ENCODE data around the gene GAS2L1. TPM values are rescaled to one million over a fixed set of nuclear protein-coding genes. Genes with fewer than 3 reads are reported as not detected.

GAS2L1 gene
- polyA plus RNA-seq, 3 donors from 2014 or later, result 0.26 to 1.2 TPM; not detected in 1

DNA sequence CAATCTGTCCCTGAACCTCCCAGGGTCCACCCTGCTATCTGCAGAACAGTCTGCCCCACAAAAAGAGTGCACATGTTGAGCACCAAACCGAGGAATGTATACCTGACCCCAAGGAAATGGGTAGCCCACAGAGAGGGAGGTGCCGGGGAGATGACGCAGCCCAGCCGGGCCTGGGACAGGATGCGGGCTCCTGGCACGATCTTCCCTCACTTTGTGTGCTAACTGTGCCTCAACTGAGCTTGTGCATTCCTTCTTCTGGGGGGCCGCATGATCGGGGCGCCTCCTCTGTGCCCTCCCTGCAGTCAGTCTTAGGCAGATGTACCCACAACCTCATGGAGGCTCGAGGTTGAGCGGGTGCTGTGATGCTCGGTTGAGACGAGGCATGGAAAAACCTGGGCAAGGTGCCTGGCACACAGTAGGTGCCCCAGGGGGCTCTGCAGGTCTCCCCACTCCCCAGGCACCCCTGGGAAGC, 2.4 kb downstream of the GAS2L1 start:
- Mint-ChIP-seq H3K4me1 (peaks cover 9 to 18% of the 10 kb centered on the region in 2 donors), H3K4me3 (peak overlapping the region in 3 of 5 donors; percentile 18 to 41 (median 30)), H3K36me3 (no peaks in the 10 kb centered on the region), H3K9me3 (no peaks in the 10 kb centered on the region), H3K27me3 (ENCODE audit: low read depth in 3 of 3) (peaks cover 9 to 12% (median 9%) of the 10 kb centered on the region in 3 donors), H3K27ac (no peak overlapping the region)
- peak in 1 of 3 donors; percentile 20 for DNase-seq

DNA sequence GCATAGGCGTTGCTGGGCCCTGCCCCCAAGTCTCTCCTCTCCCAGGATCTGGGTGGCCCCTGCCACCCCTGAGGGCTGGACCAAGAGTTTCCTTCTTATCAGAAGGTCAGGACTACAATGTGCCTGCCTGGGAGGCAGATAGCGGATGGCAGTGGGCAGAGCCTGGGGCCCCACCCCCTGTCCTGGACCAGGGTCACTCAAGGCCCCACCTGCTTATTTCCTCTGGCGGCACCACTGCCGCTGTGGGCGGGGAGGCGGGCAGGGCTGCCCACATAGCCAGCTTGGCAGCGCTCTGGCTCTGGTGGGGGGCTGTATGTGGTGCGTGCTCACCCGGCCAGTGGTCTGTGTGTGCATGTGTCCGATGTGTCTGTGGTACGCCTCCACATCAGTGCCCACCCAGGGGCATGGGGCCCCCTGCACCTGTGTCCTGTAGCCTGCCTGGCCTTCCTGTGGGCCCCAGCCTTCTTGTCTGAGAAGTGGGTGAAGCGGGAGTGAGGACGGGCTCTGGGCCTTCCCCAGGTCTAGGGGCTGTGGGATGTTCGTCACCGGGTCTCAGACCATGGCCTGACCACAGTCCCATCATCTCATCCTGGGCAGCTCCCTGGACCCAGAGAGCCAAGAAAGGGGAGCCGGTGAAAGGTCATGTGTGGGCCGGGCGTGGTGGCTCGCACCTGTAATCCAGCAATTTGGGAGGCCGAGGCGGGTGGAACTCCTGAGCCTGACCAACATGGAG, 3.0 kb downstream of the GAS2L1 start:
- DNase-seq, result no peak
- Mint-ChIP-seq H3K36me3 (no peaks in the 10 kb centered on the region), H3K4me1 (peaks cover 16 to 25% of the 10 kb centered on the region in 2 donors), H3K27me3 (ENCODE audit: low read depth in 3 of 3) (peaks cover 13 to 16% (median 15%) of the 10 kb centered on the region in 3 donors), H3K4me3 (no peak overlapping the region), H3K27ac (no peak overlapping the region), H3K9me3 (no peaks in the 10 kb centered on the region)

GRCh38 chr22:29310065-29310862, 3.8 kb downstream of the GAS2L1 start:
- no peak for DNase-seq
- Mint-ChIP-seq H3K4me3 (no peak overlapping the region), H3K27ac (no peak overlapping the region), H3K36me3 (no peaks in the 10 kb centered on the region), H3K9me3 (no peaks in the 10 kb centered on the region), H3K4me1 (peaks cover 18 to 26% of the 10 kb centered on the region in 2 donors), H3K27me3 (ENCODE audit: low read depth in 3 of 3) (peaks cover 13 to 15% (median 15%) of the 10 kb centered on the region in 3 donors)

DNA sequence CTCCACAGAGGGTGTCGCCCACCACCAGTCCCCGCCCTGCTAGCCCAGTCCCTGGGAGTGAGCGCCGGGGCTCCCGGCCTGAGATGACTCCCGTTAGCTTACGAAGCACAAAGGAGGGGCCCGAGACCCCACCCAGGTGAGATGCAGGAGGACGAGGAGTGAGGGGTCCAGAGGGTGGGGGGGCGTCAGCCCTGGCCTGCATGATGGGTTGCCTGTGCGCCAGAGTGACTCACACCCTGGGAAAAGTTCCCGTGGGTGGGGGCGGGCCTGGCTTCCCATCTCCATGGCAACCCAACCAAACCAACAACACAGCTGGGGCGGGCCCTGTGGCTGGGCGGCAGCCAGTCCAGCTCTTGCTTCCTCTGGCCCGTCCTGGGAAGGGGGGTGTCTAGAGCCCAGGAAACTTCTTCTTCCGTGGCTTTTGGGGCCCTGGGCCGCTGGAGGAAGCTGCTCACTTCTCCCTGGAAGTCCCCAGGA, 4.5 kb downstream of the GAS2L1 start:
- DNase-seq, result peak; percentile 29 to 30 (median 29)
- H3K4me1 Mint-ChIP-seq, result peaks cover 16 to 24% of the 10 kb centered on the region in 2 donors
- no peak overlapping the region for H3K27ac Mint-ChIP-seq
- peaks cover 13 to 15% (median 15%) of the 10 kb centered on the region in 3 donors for H3K27me3 Mint-ChIP-seq (ENCODE audit: low read depth in 3 of 3)
- no peaks in the 10 kb centered on the region for H3K9me3 Mint-ChIP-seq
- no peak overlapping the region for H3K4me3 Mint-ChIP-seq
- H3K36me3 Mint-ChIP-seq, result no peaks in the 10 kb centered on the region

DNA sequence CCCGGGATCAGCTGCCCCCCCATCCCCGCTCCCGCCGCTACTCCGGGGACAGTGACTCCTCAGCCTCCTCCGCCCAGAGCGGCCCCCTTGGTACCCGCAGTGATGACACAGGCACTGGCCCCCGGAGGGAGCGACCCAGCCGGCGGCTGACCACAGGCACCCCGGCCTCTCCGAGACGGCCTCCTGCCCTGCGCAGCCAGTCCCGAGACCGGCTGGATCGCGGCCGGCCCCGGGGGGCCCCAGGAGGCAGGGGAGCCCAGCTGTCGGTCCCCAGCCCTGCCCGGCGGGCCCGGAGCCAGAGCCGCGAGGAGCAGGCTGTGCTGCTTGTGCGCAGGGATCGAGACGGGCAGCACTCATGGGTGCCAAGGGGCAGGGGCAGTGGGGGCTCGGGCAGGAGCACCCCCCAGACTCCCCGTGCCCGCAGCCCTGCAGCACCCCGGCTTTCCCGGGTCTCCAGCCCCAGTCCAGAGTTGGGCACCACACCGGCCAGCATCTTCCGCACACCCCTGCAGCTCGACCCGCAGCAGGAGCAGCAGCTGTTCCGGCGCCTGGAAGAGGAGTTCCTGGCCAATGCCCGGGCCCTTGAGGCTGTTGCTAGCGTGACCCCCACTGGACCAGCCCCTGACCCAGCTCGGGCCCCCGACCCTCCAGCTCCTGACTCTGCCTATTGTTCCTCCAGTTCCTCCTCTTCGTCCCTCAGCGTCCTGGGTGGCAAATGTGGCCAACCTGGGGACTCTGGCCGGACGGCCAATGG, 5.2 kb downstream of the GAS2L1 start:
- no peak overlapping the region for H3K4me3 Mint-ChIP-seq
- DNase-seq, result no peak
- peaks cover 11 to 15% (median 14%) of the 10 kb centered on the region in 3 donors for H3K27me3 Mint-ChIP-seq (ENCODE audit: low read depth in 3 of 3)
- no peak overlapping the region for H3K27ac Mint-ChIP-seq
- no peaks in the 10 kb centered on the region for H3K36me3 Mint-ChIP-seq
- H3K4me1 Mint-ChIP-seq, result peaks cover 13 to 17% of the 10 kb centered on the region in 2 donors
- H3K9me3 Mint-ChIP-seq, result no peaks in the 10 kb centered on the region

DNA sequence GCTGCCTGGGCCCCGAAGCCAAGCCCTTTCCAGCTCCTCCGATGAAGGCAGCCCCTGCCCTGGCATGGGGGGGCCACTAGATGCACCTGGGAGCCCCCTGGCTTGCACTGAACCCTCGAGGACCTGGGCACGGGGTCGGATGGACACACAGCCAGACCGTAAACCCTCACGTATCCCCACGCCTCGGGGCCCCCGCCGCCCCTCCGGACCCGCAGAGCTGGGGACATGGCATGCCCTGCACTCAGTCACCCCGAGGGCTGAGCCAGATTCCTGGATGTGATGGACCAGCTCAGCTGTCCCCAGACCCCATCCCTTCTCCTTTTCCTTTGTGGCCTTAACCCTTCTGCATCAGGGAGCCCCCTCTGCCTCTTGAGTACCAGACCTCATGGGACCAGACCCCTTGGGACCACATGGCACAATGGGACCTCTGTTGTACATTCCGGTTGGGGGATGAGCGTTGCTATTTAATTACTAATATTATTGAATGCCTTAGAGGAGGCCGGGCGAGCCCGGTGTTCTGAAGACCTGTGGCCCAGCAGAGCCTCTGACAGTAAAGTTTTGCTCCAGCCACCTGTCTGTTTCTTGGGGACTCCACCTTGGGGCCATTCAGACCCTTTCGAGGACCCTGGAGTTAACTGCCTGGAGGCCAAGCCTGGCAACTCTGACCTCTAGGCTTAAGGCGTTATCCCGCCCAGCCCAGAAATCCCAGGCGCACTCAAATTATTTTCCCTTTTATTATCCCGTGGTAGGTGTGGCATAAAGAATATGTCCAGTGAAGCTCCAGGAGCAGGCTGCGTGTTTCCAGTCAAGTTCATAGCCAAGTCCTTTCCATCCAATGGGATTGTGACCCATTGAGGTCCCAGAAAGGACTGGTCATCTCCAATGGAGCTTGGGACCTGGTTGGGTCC, 6.0 kb downstream of the GAS2L1 start:
- no peak overlapping the region for H3K27ac Mint-ChIP-seq
- H3K9me3 Mint-ChIP-seq, result no peaks in the 10 kb centered on the region
- peaks cover 11 to 14% of the 10 kb centered on the region in 2 donors for H3K4me1 Mint-ChIP-seq
- H3K4me3 Mint-ChIP-seq, result no peak overlapping the region
- H3K27me3 Mint-ChIP-seq (ENCODE audit: low read depth in 3 of 3), result peaks cover 13 to 19% (median 15%) of the 10 kb centered on the region in 3 donors
- H3K36me3 Mint-ChIP-seq, result no peaks in the 10 kb centered on the region
- DNase-seq, result no peak

GRCh38 chr22:29313126-29313575, 6.7 kb downstream of the GAS2L1 start:
- Mint-ChIP-seq H3K4me3 (no peak overlapping the region), H3K27ac (no peak overlapping the region), H3K9me3 (no peaks in the 10 kb centered on the region), H3K27me3 (ENCODE audit: low read depth in 3 of 3) (peaks cover 12 to 21% (median 13%) of the 10 kb centered on the region in 3 donors), H3K4me1 (peaks cover 11 to 12% of the 10 kb centered on the region in 2 donors), H3K36me3 (no peaks in the 10 kb centered on the region)
- DNase-seq, result no peak

- Mint-ChIP-seq H3K9me3 (no peaks in the 10 kb centered on the region), H3K36me3 (no peaks in the 10 kb centered on the region), H3K27me3 (ENCODE audit: low read depth in 3 of 3) (peaks cover 12 to 21% (median 13%) of the 10 kb centered on the region in 3 donors), H3K27ac (no peak overlapping the region), H3K4me1 (peaks cover 11 to 12% of the 10 kb centered on the region in 2 donors), H3K4me3 (peak overlapping the region in 1 of 5 donors; percentile 17)
- no peak for DNase-seq
Observed at GRCh38 chr22:29313576-29314466, 7.4 kb downstream of the GAS2L1 start.

GRCh38 chr22:29314537-29315285, 8.3 kb downstream of the GAS2L1 start:
- Mint-ChIP-seq H3K36me3 (no peaks in the 10 kb centered on the region), H3K27me3 (ENCODE audit: low read depth in 3 of 3) (peaks cover 12 to 21% (median 13%) of the 10 kb centered on the region in 3 donors), H3K9me3 (no peaks in the 10 kb centered on the region), H3K27ac (no peak overlapping the region), H3K4me1 (peaks cover 11 to 12% of the 10 kb centered on the region in 2 donors), H3K4me3 (peak overlapping the region in 2 of 5 donors; percentile 33 to 40)
- DNase-seq, result no peak

GRCh38 chr22:29315286-29316140, 9.1 kb downstream of the GAS2L1 start, which contains the start of gene RASL10A:
TSS of gene RASL10A (minus strand) at chr22:29315697. CDS start at chr22:29315246, 451 bp downstream.
- Mint-ChIP-seq H3K27me3 (ENCODE audit: low read depth in 3 of 3) (peaks cover 12 to 21% (median 13%) of the 10 kb centered on the region in 3 donors), H3K4me3 (peak within 1 kb of the TSS in 2 of 5 donors; percentile 33 to 40), H3K36me3 (no peaks in the 10 kb centered on the region), H3K27ac (no peak within 1 kb of the TSS), H3K9me3 (no peaks in the 10 kb centered on the region), H3K4me1 (peaks cover 11 to 12% of the 10 kb centered on the region in 2 donors)
- DNase-seq, result no peak

Data from immature natural killer cell (primary cell).